WTC11 (cell line): ENCODE data around the gene GRAMD2B. TPM values are rescaled to one million over a fixed set of nuclear protein-coding genes. Genes with fewer than 3 reads are reported as not detected.

Source experiments
- ATAC-seq: fragments of 200-7000 bp; cut with Tn5 transposase; 2 replicates; pipeline ENCODE4 v1.10.0; 2021; ENCODE audit warnings: mild to moderate bottlenecking, moderate library complexity
- CTCF ChIA-PET: fragments of 300-600 bp; sonication (Branson Sonifier 250); formaldehyde crosslinking; loops from one replicate; lab custom pipeline; 2021; ENCODE audit warnings: antibody characterized with exemption; lab: Charles Lee
- POLR2A ChIA-PET: fragments of 350-600 bp; sonication (Branson Sonifier 250); formaldehyde crosslinking; loops from one replicate; lab custom pipeline; 2021; ENCODE audit warnings: antibody characterized with exemption; lab: Charles Lee
- DNase-seq: peaks from one replicate; pipeline ENCODE4 v3.0.0; 2021; ENCODE audit warnings: low spot score
- H3K27ac Mint-ChIP-seq: 2 replicates; pipeline ENCODE4 v1.8.0; 2021; ENCODE audit warnings: mixed read lengths
- H3K27me3 Mint-ChIP-seq: 2 replicates; pipeline ENCODE4 v1.8.0; 2021; ENCODE audit warnings: low read depth, mild to moderate bottlenecking, moderate library complexity, mixed read lengths
- H3K36me3 Mint-ChIP-seq: 2 replicates; pipeline ENCODE4 v1.8.0; 2021; ENCODE audit warnings: mixed read lengths
- H3K4me1 Mint-ChIP-seq: 2 replicates; pipeline ENCODE4 v1.8.0; 2022; ENCODE audit warnings: mixed read lengths
- H3K4me3 Mint-ChIP-seq: 2 replicates; pipeline ENCODE4 v1.8.0; 2021; ENCODE audit warnings: mild to moderate bottlenecking, moderate library complexity, mixed read lengths
- H3K9me3 Mint-ChIP-seq: 2 replicates; pipeline ENCODE4 v1.8.0; 2021; ENCODE audit warnings: mixed read lengths
- AR ChIP-seq: fragments of 250-450 bp; sonication (Bioruptor Pico); IDR thresholded peaks from 2 replicates; pipeline ENCODE4 v1.9.0; 2021; ENCODE audit warnings: mild to moderate bottlenecking
- ATF6 ChIP-seq: sonication (generic); formaldehyde crosslinking; IDR thresholded peaks from 2 replicates; pipeline ENCODE4 v1.8.1; 2023; ENCODE audit warnings: mild to moderate bottlenecking, missing genetic modification reagents
- CBFB ChIP-seq: sonication (generic); formaldehyde crosslinking; IDR thresholded peaks from 2 replicates; pipeline ENCODE4 v1.8.1; 2022; ENCODE audit warnings: mild to moderate bottlenecking, low read depth, missing genetic modification reagents
- CREM ChIP-seq: sonication (generic); formaldehyde crosslinking; IDR thresholded peaks from 2 replicates; pipeline ENCODE4 v1.8.1; 2022; ENCODE audit warnings: mild to moderate bottlenecking, missing genetic modification reagents, moderate library complexity
- CTCF ChIP-seq: fragments of 200-600 bp; IDR thresholded peaks from 2 replicates; pipeline ENCODE4 v1.8.0; 2022; ENCODE audit warnings: antibody characterized with exemption
- E2F5 ChIP-seq: sonication (generic); formaldehyde crosslinking; IDR thresholded peaks from 2 replicates; pipeline ENCODE4 v1.8.1; 2022; ENCODE audit warnings: mild to moderate bottlenecking, moderate library complexity, missing genetic modification reagents
- EMX1 ChIP-seq: fragments of 250-450 bp; sonication (Bioruptor Pico); IDR thresholded peaks from 2 replicates; pipeline ENCODE4 v1.8.0; 2021; ENCODE audit warnings: mild to moderate bottlenecking
- FOXP1 ChIP-seq: sonication (generic); formaldehyde crosslinking; IDR thresholded peaks from 2 replicates; pipeline ENCODE4 v1.8.0; 2022; ENCODE audit warnings: missing genetic modification reagents, mild to moderate bottlenecking, moderate library complexity, borderline replicate concordance
- IRF1 ChIP-seq: sonication (generic); formaldehyde crosslinking; IDR thresholded peaks from 2 replicates; pipeline ENCODE4 v1.8.0; 2023; ENCODE audit warnings: missing genetic modification reagents
- IRF2 ChIP-seq: sonication (generic); formaldehyde crosslinking; IDR thresholded peaks from 2 replicates; pipeline ENCODE4 v1.8.0; 2022; ENCODE audit warnings: low read depth, missing genetic modification reagents, borderline replicate concordance
- JAZF1 ChIP-seq: fragments of 250-450 bp; sonication (Bioruptor Pico); IDR thresholded peaks from 2 replicates; pipeline ENCODE4 v1.9.0; 2021; ENCODE audit warnings: moderate library complexity, mild to moderate bottlenecking, inconsistent platforms
- MXD4 ChIP-seq: fragments of 250-450 bp; sonication (Bioruptor Pico); IDR thresholded peaks from 2 replicates; pipeline ENCODE4 v1.8.0; 2021; ENCODE audit warnings: mild to moderate bottlenecking, moderate library complexity, borderline replicate concordance
- PRDM15 ChIP-seq: sonication (generic); formaldehyde crosslinking; IDR thresholded peaks from 2 replicates; pipeline ENCODE4 v1.8.0; 2022; ENCODE audit warnings: missing genetic modification reagents
- SMAD4 ChIP-seq: sonication (generic); formaldehyde crosslinking; IDR thresholded peaks from 2 replicates; pipeline ENCODE4 v1.8.0; 2022; ENCODE audit warnings: mild to moderate bottlenecking, missing genetic modification reagents
- SOX15 ChIP-seq: fragments of 250-450 bp; sonication (Bioruptor Pico); IDR thresholded peaks from 2 replicates; pipeline ENCODE4 v1.9.0; 2021; ENCODE audit warnings: mild to moderate bottlenecking
- TCF7 ChIP-seq: sonication (generic); formaldehyde crosslinking; IDR thresholded peaks from 2 replicates; pipeline ENCODE4 v1.8.0; 2022; ENCODE audit warnings: mild to moderate bottlenecking, low read depth, missing genetic modification reagents, moderate library complexity
- USF2 ChIP-seq: sonication (generic); formaldehyde crosslinking; IDR thresholded peaks from 2 replicates; pipeline ENCODE4 v1.8.1; 2023; ENCODE audit warnings: mild to moderate bottlenecking, missing genetic modification reagents, moderate library complexity
- ZNF121 ChIP-seq: sonication (generic); formaldehyde crosslinking; IDR thresholded peaks from 2 replicates; pipeline ENCODE4 v1.8.0; 2023; ENCODE audit warnings: missing genetic modification reagents
- ZNF317 ChIP-seq: sonication (generic); formaldehyde crosslinking; IDR thresholded peaks from 2 replicates; pipeline ENCODE4 v1.8.1; 2023; ENCODE audit warnings: low read depth, mild to moderate bottlenecking, moderate library complexity, missing genetic modification reagents, borderline replicate concordance
- ZNF416 ChIP-seq: fragments of 250-450 bp; sonication (Bioruptor Pico); IDR thresholded peaks from 2 replicates; pipeline ENCODE4 v1.9.0; 2021; ENCODE audit warnings: mild to moderate bottlenecking, inconsistent platforms
- ZSCAN18 ChIP-seq: fragments of 250-450 bp; sonication (Bioruptor Pico); IDR thresholded peaks from 2 replicates; pipeline ENCODE4 v2.1.2; 2022; ENCODE audit warnings: mild to moderate bottlenecking, moderate library complexity
- total RNA-seq: library from RNA; stranded (reverse); gene quantifications from 3 replicates; pipeline ENCODE4 v1.2.3, GENCODE V29; 2021

Gene GRAMD2B
- total RNA-seq, 1 experiment from 2014 or later: 11.6 TPM

GRCh38 chr5:126417178-126417577 lies 6.0 kb upstream of the GRAMD2B start:
- Mint-ChIP-seq H3K4me1 (no peaks in the 10 kb centered on the region), H3K27ac (no peak overlapping the region)
- no peak for DNase-seq
- POLR2A ChIA-PET: interaction anchor here (0.6 kb wide), 1 partner anchor 34 kb away, joined by 4 read pairs; no protein-coding TSS in a partner anchor
- TF ChIP-seq ZNF317 (CRISPR knock-in tag): no peak
- TF ChIP-seq CTCF: no peak
- no peak for TF ChIP-seq ZSCAN18
- no peak for TF ChIP-seq EMX1 (CRISPR knock-in tag)
- TF ChIP-seq MXD4 (CRISPR knock-in tag): no peak
- no peak for TF ChIP-seq USF2 (CRISPR knock-in tag)
- no peak for TF ChIP-seq TCF7 (CRISPR knock-in tag)
- no peak for TF ChIP-seq ZNF121 (CRISPR knock-in tag)
- TF ChIP-seq, all 79 proteins: peak for 0
- CTCF ChIA-PET: no interaction called here
- H3K36me3 Mint-ChIP-seq: no peaks in the 10 kb centered on the region
- H3K9me3 Mint-ChIP-seq: 0 out of 2 replicates have a peak, but pooled peaks cover 3% of the 10 kb centered on the region
- no peak for ATAC-seq
- H3K27me3 Mint-ChIP-seq: no peaks in the 10 kb centered on the region
- H3K4me3 Mint-ChIP-seq: no peak overlapping the region

GRCh38 chr5:126419102-126419501 lies 4.1 kb upstream of the GRAMD2B start:
- POLR2A ChIA-PET: no interaction called here
- ATAC-seq (no peak), DNase-seq (no peak)
- Mint-ChIP-seq H3K4me3 (no peak overlapping the region), H3K36me3 (no peaks in the 10 kb centered on the region), H3K9me3 (0 out of 2 replicates have a peak, but pooled peaks cover 3% of the 10 kb centered on the region), H3K4me1 (peaks cover 9% of the 10 kb centered on the region), H3K27ac (no peak overlapping the region), H3K27me3 (no peaks in the 10 kb centered on the region)
- CTCF ChIA-PET: no interaction called here
- TF ChIP-seq CREM (no peak), SMAD4 (CRISPR knock-in tag) (no peak), E2F5 (CRISPR knock-in tag) (no peak), SOX15 (CRISPR knock-in tag) (no peak), AR (CRISPR knock-in tag) (no peak), TCF7 (CRISPR knock-in tag) (no peak), IRF2 (CRISPR knock-in tag) (no peak), IRF1 (no peak), JAZF1 (CRISPR knock-in tag) (no peak), ATF6 (CRISPR knock-in tag) (no peak), CBFB (CRISPR knock-in tag) (no peak), FOXP1 (no peak), ZNF416 (CRISPR knock-in tag) (no peak), PRDM15 (CRISPR knock-in tag) (no peak)
